Measurements from ENCODE around the gene TEF. TPM values are rescaled to one million over a fixed set of nuclear protein-coding genes. Genes with fewer than 3 reads are reported as not detected.

Gene TEF
- polyA plus RNA-seq, 1 experiment = 28.7 TPM

- TF ChIP-seq, protein P1, sequence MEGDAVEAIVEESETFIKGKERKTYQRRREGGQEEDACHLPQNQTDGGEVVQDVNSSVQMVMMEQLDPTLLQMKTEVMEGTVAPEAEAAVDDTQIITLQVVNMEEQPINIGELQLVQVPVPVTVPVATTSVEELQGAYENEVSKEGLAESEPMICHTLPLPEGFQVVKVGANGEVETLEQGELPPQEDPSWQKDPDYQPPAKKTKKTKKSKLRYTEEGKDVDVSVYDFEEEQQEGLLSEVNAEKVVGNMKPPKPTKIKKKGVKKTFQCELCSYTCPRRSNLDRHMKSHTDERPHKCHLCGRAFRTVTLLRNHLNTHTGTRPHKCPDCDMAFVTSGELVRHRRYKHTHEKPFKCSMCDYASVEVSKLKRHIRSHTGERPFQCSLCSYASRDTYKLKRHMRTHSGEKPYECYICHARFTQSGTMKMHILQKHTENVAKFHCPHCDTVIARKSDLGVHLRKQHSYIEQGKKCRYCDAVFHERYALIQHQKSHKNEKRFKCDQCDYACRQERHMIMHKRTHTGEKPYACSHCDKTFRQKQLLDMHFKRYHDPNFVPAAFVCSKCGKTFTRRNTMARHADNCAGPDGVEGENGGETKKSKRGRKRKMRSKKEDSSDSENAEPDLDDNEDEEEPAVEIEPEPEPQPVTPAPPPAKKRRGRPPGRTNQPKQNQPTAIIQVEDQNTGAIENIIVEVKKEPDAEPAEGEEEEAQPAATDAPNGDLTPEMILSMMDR (IDR thresholded peaks at IDR 0.05; ENCODE audit: insufficient read depth, low read depth, low read length) = no peak
- ChIA-PET POLR2A (no interaction called here), CTCF (no interaction called here)
- H3K4me3 ChIP-seq (ENCODE audit: low read depth, low read length) = no peak overlapping the region
- H3K36me3 ChIP-seq (ENCODE audit: control insufficient read depth, insufficient read depth, low read length) = peaks cover 48% of the 10 kb centered on the region
- DNase-seq (ENCODE audit: low read depth) = no peak
- no peaks in the 10 kb centered on the region for H3K27me3 ChIP-seq (ENCODE audit: control insufficient read depth, insufficient read depth, low read length)
These were observed 46.6 kb upstream of the TEF start for GRCh38 chr22:41334951-41335635.

DNA sequence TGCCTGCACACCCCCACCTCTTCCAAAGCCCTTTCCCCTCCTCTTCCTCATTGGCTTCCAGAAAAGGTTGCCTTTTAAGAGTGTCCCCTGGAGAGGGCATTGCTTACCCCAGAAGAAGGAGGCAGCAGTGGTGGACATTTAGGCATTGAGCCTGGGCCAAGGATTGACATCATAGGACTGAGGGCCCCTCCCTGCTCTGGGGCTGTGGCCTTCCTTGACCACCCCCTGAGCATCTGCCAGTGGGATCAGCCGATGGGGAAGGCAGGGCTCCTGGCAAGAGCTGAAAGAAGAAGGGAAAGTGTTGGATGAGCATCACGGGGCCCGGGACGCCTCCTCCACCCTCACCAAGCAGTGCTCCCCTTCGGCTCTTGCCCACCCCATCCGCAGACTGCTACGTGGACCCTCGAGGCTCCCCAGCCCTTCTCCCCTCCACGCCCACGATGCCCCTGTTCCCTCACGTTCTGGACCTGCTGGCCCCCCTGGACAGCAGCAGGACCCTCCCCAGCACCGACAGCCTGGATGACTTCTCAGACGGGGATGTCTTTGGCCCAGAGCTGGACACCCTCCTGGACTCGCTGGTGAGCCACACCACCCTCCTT is 43.0 kb upstream of the TEF start:
- ChIA-PET CTCF (no interaction called here), POLR2A (no interaction called here)
- H3K4me3 ChIP-seq (ENCODE audit: low read depth, low read length) = no peak overlapping the region
- TF ChIP-seq, protein P1 (IDR thresholded peaks at IDR 0.05; ENCODE audit: insufficient read depth, low read depth, low read length) = no peak
- no peaks in the 10 kb centered on the region for H3K27me3 ChIP-seq (ENCODE audit: control insufficient read depth, insufficient read depth, low read length)
- DNase-seq (ENCODE audit: low read depth) = no peak
- H3K36me3 ChIP-seq (ENCODE audit: control insufficient read depth, insufficient read depth, low read length) = peaks cover 50% of the 10 kb centered on the region

DNA sequence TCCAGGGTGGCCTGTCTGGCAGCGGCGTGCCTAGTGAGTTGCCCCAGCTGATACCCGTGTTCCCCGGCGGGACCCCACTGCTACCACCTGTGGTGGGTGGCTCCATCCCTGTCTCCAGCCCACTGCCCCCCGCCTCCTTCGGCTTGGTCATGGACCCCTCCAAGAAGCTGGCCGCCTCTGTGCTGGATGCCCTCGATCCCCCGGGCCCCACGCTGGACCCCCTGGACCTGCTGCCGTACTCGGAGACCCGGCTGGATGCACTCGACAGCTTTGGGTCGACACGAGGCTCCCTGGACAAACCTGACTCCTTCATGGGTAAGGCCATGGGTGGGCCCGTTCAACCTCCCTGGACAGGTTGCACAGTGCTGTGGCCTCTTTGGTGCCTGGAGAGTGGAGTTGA is 41.9 kb upstream of the TEF start:
- no peak for DNase-seq (ENCODE audit: low read depth)
- Histone ChIP-seq H3K27me3 (ENCODE audit: control insufficient read depth, insufficient read depth, low read length) (no peaks in the 10 kb centered on the region), H3K36me3 (ENCODE audit: control insufficient read depth, insufficient read depth, low read length) (peaks cover 49% of the 10 kb centered on the region), H3K4me3 (ENCODE audit: low read depth, low read length) (no peak overlapping the region)
- ChIA-PET CTCF (no interaction called here), POLR2A (no interaction called here)
- TF ChIP-seq, protein P1 (IDR thresholded peaks at IDR 0.05; ENCODE audit: insufficient read depth, low read depth, low read length) = no peak

- Histone ChIP-seq H3K27me3 (ENCODE audit: control insufficient read depth, insufficient read depth, low read length) (no peaks in the 10 kb centered on the region), H3K4me3 (ENCODE audit: low read depth, low read length) (no peak overlapping the region), H3K36me3 (ENCODE audit: control insufficient read depth, insufficient read depth, low read length) (peaks cover 49% of the 10 kb centered on the region)
- CTCF ChIA-PET = no interaction called here
- no peak for DNase-seq (ENCODE audit: low read depth)
- POLR2A ChIA-PET = no interaction called here
- TF ChIP-seq, protein P1 (IDR thresholded peaks at IDR 0.05; ENCODE audit: insufficient read depth, low read depth, low read length) = no peak
These were observed 41.4 kb upstream of the TEF start for GRCh38 chr22:41340357-41340756.

- ChIA-PET CTCF (no interaction called here), POLR2A (no interaction called here)
- Histone ChIP-seq H3K27me3 (ENCODE audit: control insufficient read depth, insufficient read depth, low read length) (no peaks in the 10 kb centered on the region), H3K4me3 (ENCODE audit: low read depth, low read length) (no peak overlapping the region), H3K36me3 (ENCODE audit: control insufficient read depth, insufficient read depth, low read length) (peaks cover 54% of the 10 kb centered on the region)
- TF ChIP-seq, protein P1 (IDR thresholded peaks at IDR 0.05; ENCODE audit: insufficient read depth, low read depth, low read length) = no peak
- no peak for DNase-seq (ENCODE audit: low read depth)
These were observed 40.7 kb upstream of the TEF start for GRCh38 chr22:41341012-41341411.

Data from BJ (cell line).